ENCODE results near the gene PVALB. TPM values are rescaled to one million over a fixed set of nuclear protein-coding genes. Genes with fewer than 3 reads are reported as not detected.

The PVALB gene
- total and polyA plus RNA-seq, 12 donors = 0.65 to 3.3 (median 1.3) TPM; not detected in 8

DNA sequence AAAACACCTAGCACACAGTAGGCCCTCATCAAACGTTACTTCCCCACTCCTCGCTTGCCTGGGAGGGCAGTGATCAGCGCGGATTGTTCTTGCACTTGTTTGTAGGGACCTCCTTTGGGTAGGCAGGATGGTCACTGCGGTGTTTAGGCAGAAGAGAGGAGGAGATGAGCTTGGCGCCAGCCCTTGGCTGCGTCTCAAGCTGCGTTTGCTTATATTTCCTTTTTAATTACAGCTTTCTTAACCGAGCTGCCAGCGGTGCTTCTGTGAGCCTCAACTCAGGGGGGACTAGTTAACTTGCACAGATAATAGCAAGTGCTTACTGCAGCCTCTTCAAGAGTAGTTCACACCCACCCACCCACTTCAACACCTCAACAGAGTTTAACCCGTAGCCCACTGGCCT lies 56.0 kb downstream of the PVALB start:
- TF ChIP-seq, protein P1, sequence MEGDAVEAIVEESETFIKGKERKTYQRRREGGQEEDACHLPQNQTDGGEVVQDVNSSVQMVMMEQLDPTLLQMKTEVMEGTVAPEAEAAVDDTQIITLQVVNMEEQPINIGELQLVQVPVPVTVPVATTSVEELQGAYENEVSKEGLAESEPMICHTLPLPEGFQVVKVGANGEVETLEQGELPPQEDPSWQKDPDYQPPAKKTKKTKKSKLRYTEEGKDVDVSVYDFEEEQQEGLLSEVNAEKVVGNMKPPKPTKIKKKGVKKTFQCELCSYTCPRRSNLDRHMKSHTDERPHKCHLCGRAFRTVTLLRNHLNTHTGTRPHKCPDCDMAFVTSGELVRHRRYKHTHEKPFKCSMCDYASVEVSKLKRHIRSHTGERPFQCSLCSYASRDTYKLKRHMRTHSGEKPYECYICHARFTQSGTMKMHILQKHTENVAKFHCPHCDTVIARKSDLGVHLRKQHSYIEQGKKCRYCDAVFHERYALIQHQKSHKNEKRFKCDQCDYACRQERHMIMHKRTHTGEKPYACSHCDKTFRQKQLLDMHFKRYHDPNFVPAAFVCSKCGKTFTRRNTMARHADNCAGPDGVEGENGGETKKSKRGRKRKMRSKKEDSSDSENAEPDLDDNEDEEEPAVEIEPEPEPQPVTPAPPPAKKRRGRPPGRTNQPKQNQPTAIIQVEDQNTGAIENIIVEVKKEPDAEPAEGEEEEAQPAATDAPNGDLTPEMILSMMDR (IDR thresholded peaks at IDR 0.05) = no peak
- no peak for TF ChIP-seq POLR2A (IDR thresholded peaks at IDR 0.05)
- intact Hi-C loops (cut with DNase I) = no loop called here
- WGBS, 4 donors = 82 to 89% (median 84%) methylated on average over 11 of the region's 11 CpGs
- Histone ChIP-seq H3K4me1 (replicated peaks in 1 of 2) (no peaks in the 10 kb centered on the region), H3K36me3 (replicated peaks in 1 of 2) (no peaks in the 10 kb centered on the region), H3K4me3 (no peak overlapping the region), H3K9me3 (replicated peaks in 1 of 3) (no peaks in the 10 kb centered on the region), H3K27ac (no peak overlapping the region), H3K27me3 (no peaks in the 10 kb centered on the region)
- DNase-seq = peak in 3 of 7 donors; percentile 1 to 41 (median 6)

DNA sequence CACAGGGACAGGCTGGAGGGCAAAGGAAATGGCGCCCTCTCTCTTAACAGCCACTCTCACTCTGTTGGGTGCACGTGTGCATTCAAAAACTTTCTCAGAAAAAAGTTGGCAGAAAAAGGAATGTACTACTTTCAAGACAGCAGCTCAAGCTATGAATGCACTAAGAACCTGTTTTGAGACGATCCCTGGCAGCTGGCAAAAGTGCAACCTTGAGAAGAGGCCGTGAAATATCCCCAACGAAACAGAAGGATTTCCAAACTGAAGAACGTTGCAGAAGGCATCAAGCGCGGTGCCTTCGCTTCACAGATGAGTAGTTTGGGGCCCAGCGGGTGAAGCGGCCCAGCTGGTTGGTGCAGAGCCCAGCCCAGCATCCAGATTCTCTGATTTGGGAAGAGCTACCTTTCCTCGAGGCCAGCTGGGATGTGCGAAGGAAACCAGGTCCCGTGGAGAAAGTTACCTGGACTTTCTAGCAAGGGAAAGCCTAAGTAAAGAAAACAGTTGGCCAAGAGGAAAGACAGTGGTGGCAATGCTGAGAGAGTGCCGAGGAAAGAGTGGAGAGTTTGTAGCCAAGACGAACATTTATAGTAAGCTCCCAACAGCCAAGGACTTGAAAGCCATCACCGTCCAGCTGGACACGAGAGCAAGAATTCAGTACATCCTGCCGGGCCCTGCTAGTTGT lies 57.2 kb downstream of the PVALB start:
- no peaks in the 10 kb centered on the region for H3K27me3 ChIP-seq
- no peaks in the 10 kb centered on the region for H3K36me3 ChIP-seq (replicated peaks in 1 of 2)
- no peaks in the 10 kb centered on the region for H3K4me1 ChIP-seq (replicated peaks in 1 of 2)
- intact Hi-C loops (cut with DNase I) = no loop called here
- H3K27ac ChIP-seq = no peak overlapping the region
- DNase-seq = peak in 3 of 7 donors; percentile 1 to 48 (median 3)
- no peak overlapping the region for H3K4me3 ChIP-seq
- H3K9me3 ChIP-seq (replicated peaks in 1 of 3) = no peaks in the 10 kb centered on the region
- 82 to 86% (median 84%) methylated on average over 19 of the region's 19 CpGs for WGBS, 4 donors
- no peak for TF ChIP-seq POLR2A (IDR thresholded peaks at IDR 0.05)
- TF ChIP-seq, protein P1 (IDR thresholded peaks at IDR 0.05) = no peak

DNA sequence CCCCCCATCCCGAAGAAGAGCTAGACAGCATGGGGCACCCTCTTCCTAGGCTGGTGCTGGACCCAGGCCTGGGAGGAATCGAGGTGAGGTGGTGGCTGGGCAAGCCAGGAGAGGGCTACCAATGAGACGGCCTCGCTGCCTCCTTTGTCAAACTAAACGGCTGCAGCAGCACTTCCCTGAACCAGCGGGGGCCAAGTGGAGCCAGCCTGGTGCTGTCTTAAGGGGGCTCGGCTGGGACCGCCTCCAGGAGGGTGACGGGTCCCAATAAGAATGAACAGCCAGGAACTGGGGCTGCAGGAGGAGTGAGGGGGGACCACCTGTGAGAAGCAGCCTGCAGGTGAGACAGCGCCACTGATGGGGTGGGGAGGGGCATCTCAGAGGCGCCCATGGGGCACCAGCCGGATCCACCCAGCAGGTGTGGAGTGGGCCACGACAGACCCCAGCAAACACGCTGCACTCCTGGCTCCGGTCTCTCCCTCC lies 58.0 kb downstream of the PVALB start:
- no peak for TF ChIP-seq POLR2A (IDR thresholded peaks at IDR 0.05)
- TF ChIP-seq, protein P1 (IDR thresholded peaks at IDR 0.05) = no peak
- no peaks in the 10 kb centered on the region for H3K9me3 ChIP-seq (replicated peaks in 1 of 3)
- H3K36me3 ChIP-seq (replicated peaks in 1 of 2) = no peaks in the 10 kb centered on the region
- no peak overlapping the region for H3K4me3 ChIP-seq
- no peaks in the 10 kb centered on the region for H3K27me3 ChIP-seq
- WGBS, 4 donors = 86 to 90% (median 87%) methylated on average over 12 to 15 of the region's 15 CpGs
- no peaks in the 10 kb centered on the region for H3K4me1 ChIP-seq (replicated peaks in 1 of 2)
- intact Hi-C loops (cut with DNase I) = no loop called here
- H3K27ac ChIP-seq = no peak overlapping the region
- peak in 3 of 7 donors; percentile 4 to 45 (median 9) for DNase-seq

DNA sequence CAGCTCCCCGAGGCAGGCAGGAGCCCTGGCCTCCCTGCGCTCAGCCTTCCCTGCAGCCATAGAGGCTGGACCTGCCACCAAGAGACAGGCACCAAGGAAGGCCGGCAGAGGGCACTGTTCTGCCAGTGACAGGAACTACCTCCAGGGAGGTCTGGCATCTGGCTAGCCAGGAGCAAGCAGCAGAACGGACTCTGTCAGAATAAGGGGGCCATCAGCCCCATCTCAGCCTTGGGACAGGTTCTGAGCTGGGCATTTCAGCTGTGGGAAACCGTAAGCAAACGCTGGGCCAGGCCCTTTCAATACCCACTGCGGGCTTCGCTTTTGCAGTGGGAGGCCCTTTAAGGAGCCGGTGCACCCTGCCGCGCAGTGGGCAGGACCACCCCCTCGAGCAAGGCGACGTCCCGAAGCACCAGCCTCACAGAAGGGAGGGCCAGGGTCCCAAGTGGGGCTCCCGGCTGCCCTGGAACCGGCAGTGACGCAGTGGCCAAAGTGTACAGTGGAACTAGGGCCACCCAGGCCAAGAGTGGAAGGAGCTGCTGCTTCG lies 59.1 kb downstream of the PVALB start:
- no peaks in the 10 kb centered on the region for H3K4me1 ChIP-seq (replicated peaks in 1 of 2)
- peaks cover 5% of the 10 kb centered on the region for H3K27me3 ChIP-seq
- H3K36me3 ChIP-seq (replicated peaks in 1 of 2) = no peaks in the 10 kb centered on the region
- 62 to 65% (median 63%) methylated on average over 7 to 19 of the region's 19 CpGs for WGBS, 4 donors
- no peak overlapping the region for H3K4me3 ChIP-seq
- TF ChIP-seq POLR2A (IDR thresholded peaks at IDR 0.05) = no peak
- TF ChIP-seq, protein P1 (IDR thresholded peaks at IDR 0.05) = peak; percentile 51 to 74 (median 62)
- no peaks in the 10 kb centered on the region for H3K9me3 ChIP-seq (replicated peaks in 1 of 3)
- no peak overlapping the region for H3K27ac ChIP-seq
- intact Hi-C loops (cut with DNase I) = no loop called here
- DNase-seq = peak; percentile 70 to 90 (median 79)

Measured in adrenal gland (tissue), 12 donors.